Umbilical cord (tissue), 2 donors: ENCODE data around the gene B3GALT6. TPM values are rescaled to one million over a fixed set of nuclear protein-coding genes. Genes with fewer than 3 reads are reported as not detected.
"Not testable (repeated sequence)": the region's sequence is repeated elsewhere in the genome, so short reads cannot be mapped to it uniquely, and the experiment has no call there.

Experiments
- DNase-seq: peaks from one replicate; pipeline ENCODE4 v3.0.0-alpha.2; 2015; ENCODE audit warnings: low spot score
- total RNA-seq: library from RNA; depleted of rRNA; stranded (reverse); fragments of >200 nt; gene quantifications from one replicate; pipeline ENCODE4 v1.2.3, GENCODE V29; 2014; ENCODE audit warnings: low replicate concordance; ENCODE audit not compliant: insufficient read depth

The B3GALT6 gene
- total RNA-seq, 1 donor from 2014 or later: 15.4 TPM

GRCh38 chr1:1243266-1243660 is 11.2 kb downstream of the B3GALT6 start:
- DNase-seq: no peak

DNA sequence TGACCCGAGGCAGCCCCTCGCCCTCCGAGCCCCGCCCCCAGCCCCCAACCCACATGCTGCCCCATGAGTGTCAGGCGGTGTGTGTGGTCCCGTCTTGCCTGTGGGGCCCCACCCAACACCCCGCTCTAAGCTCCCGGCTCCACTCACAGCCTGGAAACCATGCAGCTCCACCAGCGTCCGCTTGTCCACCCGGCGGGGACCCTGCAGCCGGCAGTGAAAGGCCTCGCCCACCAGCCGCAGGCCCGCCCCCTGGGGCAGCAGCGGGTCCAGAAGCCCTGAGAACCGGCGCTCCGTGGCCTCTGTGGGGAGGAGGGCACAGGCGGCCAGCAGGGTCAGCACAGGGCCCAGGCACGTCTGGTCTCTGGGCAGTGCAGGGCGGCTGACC is 11.8 kb downstream of the B3GALT6 start:
- DNase-seq: no peak

DNA sequence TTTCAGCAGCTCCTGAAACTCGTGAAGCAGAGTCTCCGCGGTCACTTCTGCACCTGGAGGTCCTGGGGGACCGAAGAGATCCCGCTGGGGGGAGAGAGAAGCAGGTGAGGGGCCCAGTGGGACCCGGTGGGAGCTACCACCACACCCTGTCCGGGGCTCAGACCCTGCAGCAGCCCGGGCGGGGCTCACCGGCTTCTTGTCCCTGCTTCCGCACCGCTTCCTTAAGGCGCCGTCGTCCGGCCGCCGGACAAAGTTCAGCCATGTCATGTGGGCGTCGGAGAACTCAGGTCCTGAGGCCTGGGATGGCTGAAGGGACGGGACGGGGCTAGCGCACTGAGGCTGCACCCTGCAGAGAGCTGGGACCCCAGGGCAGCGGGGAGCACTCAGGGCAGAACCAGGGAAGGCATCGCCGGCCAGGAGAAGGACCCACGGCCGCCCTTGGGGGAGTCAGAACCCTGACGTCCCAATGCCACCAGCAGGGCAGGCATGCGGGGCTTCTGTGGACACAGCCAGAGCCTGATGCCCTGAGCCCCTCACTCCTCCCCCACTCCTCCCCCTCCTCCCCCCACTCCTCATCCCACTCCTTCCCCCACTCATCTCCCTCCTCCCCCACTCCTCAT is 12.3 kb downstream of the B3GALT6 start:
- DNase-seq: no peak

DNA sequence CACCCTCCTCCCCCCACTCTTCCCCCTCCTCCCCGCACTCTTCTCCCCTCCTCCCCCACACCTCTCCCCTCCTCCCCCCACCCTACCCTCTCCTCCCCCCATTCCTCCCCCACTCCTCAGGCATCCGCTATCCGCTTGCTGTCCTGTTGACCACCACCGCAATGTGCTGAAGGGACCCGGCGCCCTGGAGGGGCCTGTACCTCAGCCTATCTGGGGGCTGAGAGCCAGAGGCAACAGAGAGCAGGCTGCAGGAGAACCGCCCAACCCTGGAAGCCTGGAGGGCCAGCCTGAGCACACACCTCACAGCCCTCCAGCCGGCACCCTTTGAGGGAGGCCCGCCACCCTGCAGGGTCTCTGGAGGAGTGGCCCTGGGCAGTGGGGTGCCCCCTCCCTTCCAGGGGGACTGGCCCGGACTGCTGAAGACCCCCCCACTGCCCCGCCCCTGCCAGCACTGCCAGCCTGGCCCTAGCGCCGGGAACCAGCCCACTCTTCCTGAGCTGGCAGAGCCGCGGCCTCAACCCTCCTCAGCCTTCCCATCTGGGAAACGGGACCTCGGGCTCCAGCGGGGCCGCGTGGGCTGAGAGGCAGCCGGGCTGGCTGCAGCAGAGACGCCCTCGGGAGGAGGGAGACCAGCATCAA is 13.3 kb downstream of the B3GALT6 start:
- DNase-seq: no peak

DNA sequence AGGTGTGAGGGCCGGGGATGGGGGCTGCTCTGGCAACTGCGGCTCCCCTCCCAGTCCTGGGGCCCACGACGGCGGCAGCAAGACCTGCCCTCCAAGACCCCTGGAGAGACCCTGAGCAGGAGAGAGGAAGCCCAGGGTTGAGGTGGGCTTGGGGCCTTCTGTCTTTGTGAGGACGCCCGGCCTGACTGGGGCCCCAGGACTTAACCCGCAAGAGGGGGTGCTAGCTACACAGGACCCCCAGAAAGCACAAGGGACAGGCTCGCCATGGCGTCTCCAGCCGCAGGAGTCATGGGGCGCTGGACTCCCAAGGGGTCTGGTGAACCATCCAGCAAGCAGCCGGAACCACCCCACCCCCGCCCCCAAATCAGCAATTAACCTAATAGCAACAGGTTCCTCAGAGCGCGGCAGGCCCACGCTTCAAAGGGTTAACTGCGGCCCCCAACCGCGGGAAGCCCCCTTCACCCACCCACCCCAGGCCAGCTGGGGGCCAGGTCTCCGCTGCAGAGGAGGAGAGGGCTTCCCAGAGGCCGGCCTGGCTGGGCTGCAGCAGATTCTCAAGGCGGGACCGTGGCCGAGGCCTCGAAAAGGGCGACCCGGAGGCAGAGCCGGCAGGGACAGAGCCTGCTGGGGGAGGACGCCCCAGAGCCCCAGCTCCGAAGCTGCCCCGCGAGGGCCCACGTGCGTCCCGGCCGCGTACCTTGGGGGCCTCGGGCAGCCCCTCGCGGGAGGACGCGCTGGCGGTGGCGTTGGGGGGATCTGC is 14.0 kb downstream of the B3GALT6 start:
- no peak for DNase-seq

- DNase-seq: no peak
Observed at GRCh38 chr1:1246577-1247340, 14.7 kb downstream of the B3GALT6 start, which contains the start of gene C1QTNF12. TSS of gene C1QTNF12 (minus strand) at chr1:1246722. CDS start at chr1:1246690, 32 bp downstream.

DNA sequence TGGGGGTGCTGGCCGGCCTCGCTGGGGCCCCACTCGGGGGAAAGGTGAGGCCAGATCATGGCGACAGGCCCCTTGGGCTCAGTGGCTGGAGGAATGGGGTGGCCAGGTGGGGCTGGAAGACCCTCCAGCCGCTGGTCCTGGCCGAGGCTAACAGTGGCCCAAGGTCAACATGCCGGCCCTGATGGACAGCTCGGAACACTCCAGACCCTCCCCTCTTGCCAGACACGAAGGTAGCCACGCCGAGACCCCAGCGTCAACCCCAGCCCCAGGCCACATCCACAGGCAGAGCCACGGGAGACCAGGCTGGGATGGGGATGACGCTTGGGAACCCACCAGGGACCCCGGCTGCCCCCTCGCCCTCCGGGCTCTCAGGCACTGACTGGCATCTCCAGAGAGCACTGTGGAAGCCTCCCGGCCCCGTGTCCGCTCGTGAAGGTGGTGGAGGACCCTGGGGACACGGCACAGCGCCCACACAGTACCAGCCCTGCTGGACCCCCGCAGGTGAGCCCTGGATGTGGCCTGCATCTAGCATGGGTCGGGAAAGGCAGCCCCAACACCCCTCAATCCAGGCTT is 15.4 kb downstream of the B3GALT6 start:
- DNase-seq: no peak

DNA sequence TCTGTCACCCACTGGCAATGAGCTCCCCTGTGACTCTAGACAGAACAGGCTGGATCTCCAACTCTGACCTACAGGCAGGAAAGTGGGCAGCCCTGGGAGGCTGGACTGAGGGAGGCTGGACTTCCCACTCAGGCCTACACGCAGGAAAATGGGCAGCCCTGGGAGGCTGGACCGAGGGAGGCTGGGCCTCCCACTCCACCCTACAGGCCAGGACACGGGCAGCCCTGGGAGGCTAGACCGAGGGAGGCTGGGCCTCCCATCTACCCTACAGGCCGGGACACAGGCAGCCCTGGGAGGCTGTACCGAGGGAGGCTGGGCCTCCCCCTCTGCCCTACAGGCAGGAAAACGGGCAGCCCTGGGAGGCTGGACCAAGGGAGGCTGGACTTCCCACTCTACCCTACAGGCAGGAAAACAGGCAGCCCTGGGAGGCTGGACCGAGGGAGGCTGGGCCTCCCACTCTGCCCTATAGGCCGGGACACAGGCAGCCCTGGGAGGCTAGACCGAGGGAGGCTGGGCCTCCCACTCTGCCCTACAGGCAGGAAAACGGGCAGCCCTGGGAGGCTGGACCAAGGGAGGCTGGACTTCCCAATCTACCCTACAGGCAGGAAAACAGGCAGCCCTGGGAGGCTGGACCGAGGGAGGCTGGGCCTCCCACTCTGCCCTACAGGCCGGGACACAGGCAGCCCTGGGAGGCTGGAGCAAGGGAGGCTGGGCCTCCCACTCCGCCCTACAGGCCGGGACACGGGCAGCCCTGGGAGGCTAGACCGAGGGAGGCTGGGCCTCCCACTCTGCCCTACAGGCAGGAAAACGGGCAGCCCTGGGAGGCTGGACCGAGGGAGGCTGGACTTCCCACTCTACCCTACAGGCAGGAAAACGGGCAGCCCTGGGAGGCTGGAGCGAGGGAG is 16.2 kb downstream of the B3GALT6 start:
- not testable (repeated sequence) for DNase-seq

DNA sequence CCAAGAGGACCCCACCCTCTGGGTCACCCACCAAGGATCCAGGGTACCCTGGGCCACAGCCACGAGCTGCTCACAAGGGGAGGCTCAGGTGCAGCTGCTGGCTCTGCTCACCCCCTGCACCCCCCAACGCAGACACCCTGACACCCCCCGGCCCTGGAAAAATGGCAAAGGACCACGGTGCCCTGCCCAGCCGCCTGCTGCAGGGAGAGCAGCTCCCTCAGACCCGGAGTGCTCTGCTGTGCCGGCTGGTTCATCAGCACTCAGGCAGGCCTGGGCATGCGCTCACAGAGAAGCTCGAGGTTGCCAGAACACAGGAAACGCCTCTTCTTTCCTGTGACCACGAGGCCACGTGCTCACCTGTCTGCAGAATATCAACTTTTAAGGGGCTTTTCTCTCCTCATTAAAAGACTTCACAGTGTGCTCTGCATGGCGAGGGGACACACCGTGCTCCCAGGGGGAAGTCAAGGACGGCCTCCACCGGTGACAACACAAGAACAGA is 18.8 kb downstream of the B3GALT6 start:
- DNase-seq: no peak

DNA sequence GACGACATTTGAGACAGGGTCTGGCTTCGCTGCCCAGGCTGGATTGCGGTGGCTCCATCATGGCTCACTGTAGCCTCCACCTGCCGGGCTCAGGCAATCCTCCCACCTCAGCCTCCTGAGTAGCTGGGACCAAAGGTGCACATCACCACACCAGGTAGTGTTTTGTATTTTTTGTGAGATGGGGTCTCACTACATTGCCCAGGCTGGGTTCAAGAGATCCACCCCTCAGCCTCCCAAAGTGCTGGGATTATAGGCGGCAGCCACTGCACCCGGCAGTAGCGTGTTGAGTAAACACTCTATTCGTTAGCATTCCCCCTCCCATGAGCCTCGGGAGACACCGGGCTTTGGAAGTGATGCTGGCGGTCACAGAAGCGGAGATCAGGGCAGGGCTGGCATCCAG is 21.3 kb downstream of the B3GALT6 start:
- no peak for DNase-seq

GRCh38 chr1:1253972-1254666 is 22.1 kb downstream of the B3GALT6 start:
- DNase-seq: no peak

GRCh38 chr1:1254667-1254998 is 22.6 kb downstream of the B3GALT6 start:
- no peak for DNase-seq

DNA sequence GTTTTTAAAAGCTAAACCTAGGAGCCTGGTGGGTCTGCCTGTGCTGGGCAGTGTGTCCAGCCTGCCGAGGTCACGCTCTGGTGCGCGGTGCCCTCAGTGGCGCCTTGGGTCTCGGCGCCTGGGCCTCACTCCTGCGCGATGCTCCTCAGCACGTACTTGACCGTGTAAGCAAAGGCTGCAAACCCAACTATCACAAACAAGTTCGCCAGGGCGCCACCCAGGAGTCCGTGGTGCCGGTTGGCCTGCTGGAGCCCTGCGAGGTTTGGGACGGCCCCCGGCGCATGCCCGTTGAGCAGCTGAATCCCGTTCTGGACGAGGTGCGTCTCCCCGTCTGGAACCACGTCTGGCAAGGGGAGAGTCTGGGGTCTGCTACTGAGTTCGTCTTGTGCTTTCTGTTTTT is 23.0 kb downstream of the B3GALT6 start:
- no peak for DNase-seq

GRCh38 chr1:1255611-1256010 is 23.6 kb downstream of the B3GALT6 start:
- no peak for DNase-seq

GRCh38 chr1:1256956-1257871 is 25.2 kb downstream of the B3GALT6 start:
- DNase-seq: no peak

DNA sequence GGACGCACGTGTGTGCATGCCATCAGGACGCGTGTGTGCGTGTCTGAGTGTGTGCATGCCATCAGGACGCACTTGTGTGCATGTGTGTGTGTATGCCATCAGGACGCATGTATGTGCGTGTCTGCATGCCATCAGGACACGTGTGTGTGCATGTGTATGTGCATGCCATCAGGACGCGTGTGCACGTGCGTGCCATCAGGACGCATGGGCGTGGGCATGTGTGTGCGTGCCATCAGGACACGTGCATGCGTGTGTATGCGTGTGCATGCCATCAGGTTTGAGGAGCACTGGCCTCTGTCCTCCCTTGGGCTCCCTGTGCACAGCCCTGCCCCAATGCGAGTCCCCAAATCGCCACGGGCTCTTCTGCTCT is 27.1 kb downstream of the B3GALT6 start:
- no peak for DNase-seq

DNA sequence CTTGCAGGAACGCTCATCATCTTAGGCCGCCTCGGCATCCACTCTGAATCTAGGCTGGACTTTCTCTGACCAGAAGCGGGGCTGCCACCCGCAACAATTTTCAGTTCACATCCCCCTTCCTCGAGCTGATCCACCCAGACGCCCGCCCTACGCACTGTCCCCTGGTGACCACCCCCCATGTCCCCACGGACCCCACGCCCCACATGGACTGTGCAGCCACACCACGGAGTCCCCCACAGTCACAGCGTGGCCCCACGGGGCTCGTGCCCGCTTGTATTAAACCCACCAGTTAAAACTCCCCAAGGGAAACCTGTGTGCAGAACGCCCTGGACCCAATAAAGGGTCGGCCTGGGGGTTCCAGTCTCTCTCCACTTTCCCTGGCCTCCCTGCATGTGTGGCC is 27.5 kb downstream of the B3GALT6 start:
- no peak for DNase-seq

- no peak for DNase-seq
Observed at GRCh38 chr1:1259951-1260600, 28.0 kb downstream of the B3GALT6 start.
